Lower leg skin (tissue), 4 donors: Measurements from ENCODE around the gene TBCD. TPM values are rescaled to one million over a fixed set of nuclear protein-coding genes. Genes with fewer than 3 reads are reported as not detected.
A peak's percentile ranks its signal among the peaks of the same experiment; 100 is the strongest.

ENCODE experiments used
- DNase-seq, 2 donors: peaks; one replicate each; pipeline ENCODE4 v3.0.0-alpha.2; 2019; ENCODE audit warnings: low spot score in 2 of 2
- H3K4me3 ChIP-seq: fragments of 200-600 bp; sonication (generic); 2 replicates; pipeline ENCODE4 v1.5.1; 2017; ENCODE audit warnings: mild to moderate bottlenecking, low read depth; ENCODE audit not compliant: poor library complexity, severe bottlenecking
- POLR2A ChIP-seq, 2 donors: fragments of 450-650 bp; IDR thresholded peaks; one replicate each; pipeline ENCODE4 v1.6.1; 2016 to 2017; ENCODE audit warnings: antibody characterized with exemption in 2 of 2, mild to moderate bottlenecking in 1 of 2, moderate library complexity in 1 of 2
- WGBS, 2 donors: methylation state at CpG; one replicate each; pipeline ENCODE4 v1.1.5; 2018; 5-methylcytosine and 5-hydroxymethylcytosine counted together
- intact Hi-C: fragments of 100-400 bp; cut with DNase I; formaldehyde crosslinking; loops from one replicate; pipeline ENCODE4 v1.15.0; 2023; ENCODE audit warnings: low total_unique reads
- total RNA-seq, 4 donors: library from RNA; depleted of rRNA; stranded (reverse); fragments of >200 nt; gene quantifications; one replicate each; pipeline ENCODE4 v1.1.0, GENCODE V29; 2016
- TF ChIP-seq, protein P1 (sequence below), 3 donors: fragments of 450-650 bp; IDR thresholded peaks; one replicate each; pipeline ENCODE4 v1.5.1; 2016; ENCODE audit warnings: antibody characterized with exemption in 3 of 3, mild to moderate bottlenecking in 3 of 3, moderate library complexity in 2 of 3

The TBCD gene
- total RNA-seq, 4 donors from 2014 or later: 38.7 to 73.4 (median 51.5) TPM

GRCh38 chr17:82944990-82945389, 193.1 kb downstream of the TBCD start:
- intact Hi-C loops: no loop called here
- TF ChIP-seq POLR2A (IDR thresholded peaks at IDR 0.05): no peak
- TF ChIP-seq, protein P1, sequence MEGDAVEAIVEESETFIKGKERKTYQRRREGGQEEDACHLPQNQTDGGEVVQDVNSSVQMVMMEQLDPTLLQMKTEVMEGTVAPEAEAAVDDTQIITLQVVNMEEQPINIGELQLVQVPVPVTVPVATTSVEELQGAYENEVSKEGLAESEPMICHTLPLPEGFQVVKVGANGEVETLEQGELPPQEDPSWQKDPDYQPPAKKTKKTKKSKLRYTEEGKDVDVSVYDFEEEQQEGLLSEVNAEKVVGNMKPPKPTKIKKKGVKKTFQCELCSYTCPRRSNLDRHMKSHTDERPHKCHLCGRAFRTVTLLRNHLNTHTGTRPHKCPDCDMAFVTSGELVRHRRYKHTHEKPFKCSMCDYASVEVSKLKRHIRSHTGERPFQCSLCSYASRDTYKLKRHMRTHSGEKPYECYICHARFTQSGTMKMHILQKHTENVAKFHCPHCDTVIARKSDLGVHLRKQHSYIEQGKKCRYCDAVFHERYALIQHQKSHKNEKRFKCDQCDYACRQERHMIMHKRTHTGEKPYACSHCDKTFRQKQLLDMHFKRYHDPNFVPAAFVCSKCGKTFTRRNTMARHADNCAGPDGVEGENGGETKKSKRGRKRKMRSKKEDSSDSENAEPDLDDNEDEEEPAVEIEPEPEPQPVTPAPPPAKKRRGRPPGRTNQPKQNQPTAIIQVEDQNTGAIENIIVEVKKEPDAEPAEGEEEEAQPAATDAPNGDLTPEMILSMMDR (IDR thresholded peaks at IDR 0.05): no peak
- DNase-seq: no peak
- H3K4me3 ChIP-seq: no peak overlapping the region

DNA sequence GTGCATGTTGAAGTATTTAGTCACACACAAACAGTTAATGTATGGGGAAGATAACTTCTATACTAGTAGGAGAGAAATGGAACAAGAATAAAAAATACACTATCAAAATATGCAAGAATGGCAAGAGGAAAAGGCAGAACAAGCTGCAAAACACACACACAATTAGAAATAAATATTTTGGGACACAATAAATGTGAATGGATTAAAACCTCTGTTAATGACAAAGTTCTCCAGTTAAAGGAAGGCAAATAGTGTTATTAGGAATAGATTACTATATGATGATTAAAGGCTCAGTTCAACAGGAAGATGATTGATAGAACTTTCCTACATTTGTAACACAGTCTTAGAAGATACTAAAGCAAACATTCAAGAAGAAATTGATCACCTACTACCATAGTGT, 194.2 kb downstream of the TBCD start:
- H3K4me3 ChIP-seq: no peak overlapping the region
- TF ChIP-seq, protein P1 (IDR thresholded peaks at IDR 0.05): no peak
- TF ChIP-seq POLR2A (IDR thresholded peaks at IDR 0.05): no peak
- intact Hi-C loops: no loop called here
- no peak for DNase-seq

DNA sequence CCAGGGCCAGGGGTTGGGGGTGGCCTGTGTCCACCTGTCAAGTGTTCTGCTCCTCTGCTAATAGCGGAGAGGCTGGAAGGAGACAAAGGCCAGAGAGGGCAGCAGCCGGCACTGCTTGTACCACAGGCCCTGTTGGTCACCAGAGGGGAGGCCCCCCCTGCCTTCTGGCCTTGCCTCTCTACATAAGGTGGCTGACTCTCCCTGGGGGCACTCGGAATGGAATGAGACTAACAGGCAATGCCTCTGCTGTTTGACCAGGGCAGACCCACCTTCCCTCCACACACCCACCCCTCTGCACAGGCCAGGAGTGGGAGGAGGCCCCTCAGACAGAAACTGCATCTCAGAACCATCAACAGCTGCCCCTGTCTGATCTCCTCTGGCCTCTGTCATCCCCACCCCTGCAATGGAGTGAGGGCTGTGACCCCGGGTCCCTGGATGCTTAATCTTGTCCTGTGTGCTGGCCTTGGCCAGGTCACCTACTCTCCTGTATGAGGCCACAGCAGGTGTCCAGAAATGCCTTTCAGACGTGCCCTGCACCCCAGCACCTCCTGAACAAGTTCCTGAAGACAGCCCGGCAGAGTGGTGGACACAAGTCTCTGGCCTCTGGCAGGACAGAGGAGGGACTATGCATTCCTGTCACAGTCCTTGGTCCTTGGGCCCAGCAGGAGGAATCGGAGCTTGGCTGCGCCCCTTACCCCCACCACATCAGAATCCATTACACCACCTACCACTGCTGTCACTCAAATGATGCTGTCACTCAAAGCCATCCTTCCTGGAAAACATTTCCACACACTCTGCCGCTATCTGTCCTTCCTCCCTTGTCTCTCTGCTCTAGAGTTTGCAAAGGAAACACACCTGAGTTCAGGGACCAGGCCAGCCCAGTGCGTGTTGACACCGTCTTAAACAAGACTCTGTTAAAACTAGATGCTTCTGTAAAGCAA, 195.5 kb downstream of the TBCD start:
- TF ChIP-seq, protein P1 (IDR thresholded peaks at IDR 0.05): no peak
- no peak for TF ChIP-seq POLR2A (IDR thresholded peaks at IDR 0.05)
- intact Hi-C loops: no loop called here
- DNase-seq: peak in 1 of 2 donors; percentile 74
- H3K4me3 ChIP-seq: no peak overlapping the region
- WGBS, 2 donors: 94 to 96% methylated on average over 11 of the region's 11 CpGs

GRCh38 chr17:82948081-82948511, 196.2 kb downstream of the TBCD start:
- peak in 1 of 2 donors; percentile 69 for DNase-seq
- TF ChIP-seq POLR2A (IDR thresholded peaks at IDR 0.05): no peak
- WGBS, 2 donors: 90 to 97% methylated on average over 18 of the region's 18 CpGs
- intact Hi-C loops: no loop called here
- H3K4me3 ChIP-seq: no peak overlapping the region

DNA sequence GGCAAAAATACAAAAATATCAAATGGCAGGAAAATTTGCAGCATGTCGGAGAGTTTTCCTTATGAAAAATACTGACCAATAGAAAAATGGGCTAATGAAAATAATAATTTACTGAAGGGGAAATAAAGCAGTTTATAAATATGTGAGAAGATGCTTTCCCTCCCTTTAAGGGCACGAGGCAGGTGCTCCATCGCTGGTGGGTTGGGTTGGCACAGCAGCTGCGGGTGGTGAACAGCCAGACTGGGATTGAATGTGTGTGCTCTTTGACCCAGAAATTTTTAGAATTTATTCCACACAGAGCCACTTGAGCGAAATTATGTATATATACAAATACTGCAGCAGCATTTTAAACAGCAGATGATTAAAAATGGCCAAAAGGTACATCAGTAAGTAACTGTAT, 197.1 kb downstream of the TBCD start:
- intact Hi-C loops: no loop called here
- peak in 1 of 2 donors; percentile 64 for DNase-seq
- TF ChIP-seq POLR2A (IDR thresholded peaks at IDR 0.05): no peak
- TF ChIP-seq, protein P1 (IDR thresholded peaks at IDR 0.05): no peak
- 96 to 97% methylated on average over 5 of the region's 5 CpGs for WGBS, 2 donors
- H3K4me3 ChIP-seq: no peak overlapping the region

DNA sequence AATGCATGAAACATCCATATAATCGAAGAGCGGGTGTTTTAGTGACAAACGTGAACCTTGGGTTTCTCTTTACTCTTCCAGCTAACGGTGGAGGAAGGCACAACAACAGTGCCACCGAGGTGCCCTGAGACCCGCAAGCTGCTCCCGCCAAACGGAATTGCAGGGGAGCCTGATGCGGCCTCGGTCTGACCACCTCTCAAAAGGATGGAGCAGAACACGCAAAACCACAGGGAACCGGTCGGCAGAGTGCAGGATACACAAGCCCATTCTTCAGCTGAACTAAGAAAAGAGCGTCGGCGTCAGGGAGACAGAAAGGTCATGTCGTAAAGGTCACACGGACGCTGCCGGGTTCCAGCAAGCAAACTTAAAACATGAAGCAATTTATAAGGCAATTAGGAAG, 197.5 kb downstream of the TBCD start:
- no peak overlapping the region for H3K4me3 ChIP-seq
- DNase-seq: peak in 1 of 2 donors; percentile 63
- no peak for TF ChIP-seq POLR2A (IDR thresholded peaks at IDR 0.05)
- TF ChIP-seq, protein P1 (IDR thresholded peaks at IDR 0.05): no peak
- WGBS, 2 donors: 97 to 98% methylated on average over 20 of the region's 20 CpGs
- intact Hi-C loops: no loop called here
